Ishikawa (cell line): Measurements from ENCODE around the gene HMGCS1.

Experiments
- CEBPB ChIP-seq: IDR thresholded peaks from 2 replicates; pipeline ENCODE4 v1.6.1; 2012
- CREB1 ChIP-seq: IDR thresholded peaks from 2 replicates; pipeline ENCODE4 v1.6.1; 2012; ENCODE audit warnings: low read depth
- EGR1 ChIP-seq: IDR thresholded peaks from 2 replicates; pipeline ENCODE4 v1.6.1; 2012
- EP300 ChIP-seq: IDR thresholded peaks from 2 replicates; pipeline ENCODE4 v1.6.1; 2012; ENCODE audit warnings: borderline replicate concordance
- FOXM1 ChIP-seq: IDR thresholded peaks from 2 replicates; pipeline ENCODE4 v1.6.1; 2012; ENCODE audit warnings: low read depth, borderline replicate concordance
- MAX ChIP-seq: IDR thresholded peaks from 2 replicates; pipeline ENCODE4 v1.6.1; 2012
- NFIC ChIP-seq: IDR thresholded peaks from 2 replicates; pipeline ENCODE4 v1.6.1; 2012
- RAD21 ChIP-seq: IDR thresholded peaks from 2 replicates; pipeline ENCODE4 v1.6.1; 2012; ENCODE audit warnings: low read depth
- REST ChIP-seq: IDR thresholded peaks from 2 replicates; pipeline ENCODE4 v1.6.1; 2012; ENCODE audit warnings: low read depth, mild to moderate bottlenecking
- TAF1 ChIP-seq: IDR thresholded peaks from 2 replicates; pipeline ENCODE4 v1.6.1; 2012; ENCODE audit warnings: low read depth, mild to moderate bottlenecking
- TCF12 ChIP-seq: IDR thresholded peaks from 2 replicates; pipeline ENCODE4 v1.6.1; 2012; ENCODE audit warnings: low read depth
- TEAD4 ChIP-seq: IDR thresholded peaks from 2 replicates; pipeline ENCODE4 v1.6.1; 2012
- USF1 ChIP-seq: IDR thresholded peaks from 2 replicates; pipeline ENCODE4 v1.6.1; 2012
- YY1 ChIP-seq: IDR thresholded peaks from 2 replicates; pipeline ENCODE4 v1.6.1; 2012; ENCODE audit warnings: low read depth
- ZBTB7A ChIP-seq: IDR thresholded peaks from 2 replicates; pipeline ENCODE4 v1.6.1; 2012; ENCODE audit warnings: low read depth

The HMGCS1 gene

DNA sequence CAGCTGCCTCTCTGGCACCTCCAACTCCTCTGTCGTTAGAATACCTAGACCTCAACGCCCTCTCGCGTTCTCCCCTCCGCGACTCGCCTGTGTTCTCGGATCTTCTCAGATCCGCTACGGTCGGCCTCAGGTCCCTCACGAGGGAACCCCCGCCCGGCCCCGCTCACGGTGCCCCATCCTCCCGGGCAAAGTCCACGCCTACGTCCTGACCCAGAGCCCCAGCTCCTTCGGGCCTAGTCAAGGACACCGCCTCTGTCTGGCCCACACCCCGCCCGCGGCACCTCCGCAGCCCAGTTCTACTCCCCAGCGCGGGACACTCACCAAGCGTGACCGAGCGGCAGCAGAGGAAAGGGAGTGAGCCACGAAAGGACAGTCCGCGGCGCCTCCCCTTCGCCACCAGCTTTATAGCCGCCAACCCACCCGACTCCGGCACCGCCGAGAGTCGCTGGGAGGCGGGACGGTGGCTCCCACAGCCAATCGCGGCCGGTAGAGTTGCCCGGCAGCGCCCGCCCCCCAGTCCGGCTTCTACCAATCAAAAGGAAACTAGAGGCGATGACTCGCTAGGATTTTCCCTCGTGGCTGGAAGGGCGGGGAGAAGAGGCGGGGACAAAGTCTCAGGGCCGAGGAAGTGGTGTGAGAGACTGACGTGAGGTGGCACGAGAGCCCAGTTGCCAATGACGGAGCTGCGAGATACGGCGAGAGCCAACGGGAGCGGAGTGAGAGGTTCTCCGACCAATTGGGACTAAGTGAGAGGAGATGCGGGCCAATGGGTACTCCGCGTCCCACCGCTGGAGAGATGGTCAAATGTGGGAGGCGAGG is at the start of gene HMGCS1:
HMGCS1 (minus strand) TSS at position 378 of the 819 bp plus-strand sequence. CDS start 14,447 bp downstream, outside the sequence.
- TF ChIP-seq CREB1, result peak; percentile 83
- TF ChIP-seq TEAD4, result no peak
- peak; percentile 54; the same call in 1 of the 2 replicates for TF ChIP-seq EP300
- TF ChIP-seq TCF12, result 0 out of 2 replicates have a peak, but pooled peaks have one; percentile 31
- TF ChIP-seq NFIC, result no peak
- TF ChIP-seq YY1, result no peak; the same call in 1 of the 2 replicates
- no peak for TF ChIP-seq CEBPB
- TF ChIP-seq USF1, result peak; percentile 23
- TF ChIP-seq FOXM1, result peak; percentile 64; the same call in 1 of the 2 replicates
- peak; percentile 81 for TF ChIP-seq MAX
- TF ChIP-seq TAF1, result peak; percentile 84
- peak; percentile 38; the same call in 1 of the 2 replicates for TF ChIP-seq REST

DNA sequence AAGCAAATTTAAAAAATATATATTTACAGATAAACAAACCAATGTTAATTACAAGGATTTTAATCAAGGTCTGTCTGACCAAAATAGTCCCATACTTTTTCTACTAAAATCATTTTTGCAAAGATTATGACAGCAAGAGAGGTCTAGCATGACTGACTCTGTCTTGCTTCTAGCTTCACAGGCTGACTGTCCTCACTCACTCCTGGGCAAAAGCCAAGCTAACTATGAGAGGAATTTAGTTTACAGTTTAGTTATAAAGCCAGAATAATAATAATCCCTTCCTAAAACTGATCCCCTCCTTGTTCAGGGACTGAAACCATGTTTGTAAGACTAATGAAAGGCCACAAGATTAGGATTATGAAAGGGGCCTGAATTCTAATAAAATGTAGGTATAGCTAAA is 45.5 kb upstream of the HMGCS1 start:
- TF ChIP-seq REST (no peak), USF1 (no peak), RAD21 (no peak), MAX (no peak), FOXM1 (no peak), TCF12 (no peak), ZBTB7A (no peak), YY1 (no peak), CEBPB (no peak), NFIC (no peak), EP300 (no peak), TEAD4 (no peak), CREB1 (no peak), EGR1 (no peak)

DNA sequence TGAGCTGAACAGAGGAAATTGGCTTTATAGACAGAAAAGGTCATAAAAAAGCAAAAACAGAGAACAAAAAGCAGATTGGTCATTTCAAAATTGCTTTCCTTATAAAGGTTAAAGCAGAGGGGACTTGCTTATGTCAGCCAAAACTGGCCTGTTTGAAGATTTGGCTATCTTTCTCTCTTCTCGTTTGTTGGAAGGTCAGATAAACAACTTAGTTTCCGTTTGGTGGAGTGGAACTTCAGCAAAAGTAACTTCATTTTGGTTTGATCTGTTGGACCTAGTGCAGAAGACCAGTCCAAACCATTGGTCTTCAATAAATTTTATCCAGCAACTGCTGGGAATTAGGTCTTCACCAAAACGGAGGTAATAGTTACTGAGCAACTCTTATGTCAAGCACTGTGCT is 45.1 kb upstream of the HMGCS1 start:
- no peak for TF ChIP-seq EGR1
- TF ChIP-seq NFIC, result no peak
- no peak for TF ChIP-seq YY1
- no peak for TF ChIP-seq MAX
- no peak for TF ChIP-seq ZBTB7A
- TF ChIP-seq REST, result no peak
- no peak for TF ChIP-seq RAD21
- TF ChIP-seq FOXM1, result no peak
- no peak for TF ChIP-seq TEAD4
- TF ChIP-seq TAF1, result no peak
- no peak for TF ChIP-seq EP300
- TF ChIP-seq CEBPB, result no peak
- no peak for TF ChIP-seq TCF12
